GM19438 (cell line): ENCODE measurements around the gene BLOC1S4.

Experiments used
- ATAC-seq: cut with Tn5 transposase; IDR thresholded peaks from one replicate; pipeline ENCODE4 v1.9.1; 2021; ENCODE audit warnings: low read depth; ENCODE audit not compliant: unreplicated experiment

Gene BLOC1S4

DNA sequence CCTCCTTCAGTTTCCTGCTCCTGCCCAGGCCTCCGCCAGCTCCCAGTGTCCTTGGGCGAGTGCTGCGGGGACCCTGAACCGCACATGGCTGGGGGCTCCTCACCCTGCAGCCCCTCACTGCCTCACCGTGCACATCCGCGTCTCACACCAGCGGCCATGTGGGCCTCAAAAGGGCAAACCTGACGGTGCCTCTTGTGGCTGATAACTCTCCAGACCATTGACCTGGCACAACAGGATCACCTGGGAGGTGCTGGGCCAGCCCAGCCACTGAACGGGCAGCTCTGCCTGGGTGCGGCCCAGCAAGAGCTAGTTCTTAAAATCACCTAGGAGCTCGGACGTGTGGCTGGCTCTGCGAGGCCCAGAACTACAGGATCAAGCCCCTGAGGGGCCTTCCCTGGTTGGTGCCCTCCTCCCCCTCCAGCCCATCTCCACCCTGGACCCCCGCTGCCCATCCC is 26.4 kb upstream of the BLOC1S4 start:
- ATAC-seq: no peak

- no peak for ATAC-seq
Measured at GRCh38 chr4:6692379-6692778, 23.6 kb upstream of the BLOC1S4 start.

- no peak for ATAC-seq
Measured at GRCh38 chr4:6692806-6693205, 23.2 kb upstream of the BLOC1S4 start.

DNA sequence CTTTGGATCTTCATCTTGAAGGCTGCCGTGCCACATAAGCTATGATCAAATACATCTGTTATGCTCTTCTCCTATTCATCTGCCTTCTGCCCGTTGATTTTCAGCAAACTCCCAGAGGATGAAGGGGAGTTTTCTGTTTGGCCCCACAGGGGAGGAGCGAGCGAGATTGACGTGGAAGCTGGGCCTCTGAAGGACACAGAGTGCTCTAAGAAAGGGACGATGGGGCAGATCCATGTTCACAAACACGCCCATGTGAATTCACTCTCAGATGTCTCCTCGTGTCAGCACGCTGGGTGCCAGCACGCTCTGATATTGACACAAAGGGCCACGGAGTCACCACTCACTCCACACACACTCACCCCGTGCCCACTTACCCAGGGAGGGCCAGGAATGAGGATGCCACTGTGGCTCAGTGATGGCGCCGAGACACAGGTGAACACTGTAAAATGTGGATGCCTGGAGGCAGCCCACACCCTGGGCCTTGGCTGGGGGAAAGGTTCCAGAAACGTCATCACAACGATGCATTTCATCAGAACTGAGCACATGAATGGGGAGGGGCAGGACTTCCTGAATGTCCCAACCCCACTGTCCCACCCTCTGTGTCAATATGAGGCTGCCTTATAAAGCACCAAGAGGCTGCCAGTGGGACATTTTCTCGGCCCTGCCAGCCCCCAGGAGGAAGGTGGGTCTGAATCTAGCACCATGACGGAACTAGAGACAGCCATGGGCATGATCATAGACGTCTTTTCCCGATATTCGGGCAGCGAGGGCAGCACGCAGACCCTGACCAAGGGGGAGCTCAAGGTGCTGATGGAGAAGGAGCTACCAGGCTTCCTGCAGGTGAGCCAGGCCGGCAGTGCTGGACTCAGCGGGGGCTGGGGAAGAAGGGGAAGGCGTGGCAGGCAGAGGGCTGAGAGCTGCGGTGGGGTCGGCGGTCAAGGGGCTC is 22.5 kb upstream of the BLOC1S4 start, which contains the start of gene S100P:
Gene S100P (plus strand): TSS at position 648 of the 946 bp plus-strand sequence. CDS start 55 bp downstream, at position 703.
- no peak for ATAC-seq

GRCh38 chr4:6694177-6694901 is 21.6 kb upstream of the BLOC1S4 start:
- no peak for ATAC-seq

- ATAC-seq: no peak
Measured at GRCh38 chr4:6695660-6696610, 20.0 kb upstream of the BLOC1S4 start.

- no peak for ATAC-seq
Measured at GRCh38 chr4:6696611-6697010, 19.4 kb upstream of the BLOC1S4 start.

DNA sequence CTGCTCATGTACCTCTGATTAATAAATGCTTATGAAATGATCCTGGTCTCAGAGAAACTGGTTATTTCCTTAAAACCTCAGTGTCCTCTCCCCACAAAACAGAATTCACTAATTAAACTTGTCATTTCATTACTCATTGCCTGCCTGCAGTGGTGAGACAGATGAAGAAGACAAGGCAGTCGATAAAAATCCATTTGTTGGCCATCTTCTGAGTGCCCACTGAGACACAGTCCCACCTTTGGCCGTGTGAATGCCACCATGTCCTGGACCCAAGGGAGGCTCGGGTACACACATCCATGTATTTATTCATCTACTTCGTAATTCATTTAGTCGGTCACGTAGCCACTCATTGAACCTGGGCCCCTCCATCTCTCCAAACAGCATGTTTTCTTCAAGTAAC is 18.8 kb upstream of the BLOC1S4 start:
- ATAC-seq: no peak

GRCh38 chr4:6699388-6699787 is 16.6 kb upstream of the BLOC1S4 start:
- no peak for ATAC-seq

- no peak for ATAC-seq
Measured at GRCh38 chr4:6699903-6700302, 16.1 kb upstream of the BLOC1S4 start.

- ATAC-seq: no peak
Measured at GRCh38 chr4:6701371-6701770, 14.6 kb upstream of the BLOC1S4 start.

- ATAC-seq: no peak
Measured at GRCh38 chr4:6702761-6703160, 13.2 kb upstream of the BLOC1S4 start.

GRCh38 chr4:6703786-6704185 is 12.2 kb upstream of the BLOC1S4 start:
- ATAC-seq: no peak

DNA sequence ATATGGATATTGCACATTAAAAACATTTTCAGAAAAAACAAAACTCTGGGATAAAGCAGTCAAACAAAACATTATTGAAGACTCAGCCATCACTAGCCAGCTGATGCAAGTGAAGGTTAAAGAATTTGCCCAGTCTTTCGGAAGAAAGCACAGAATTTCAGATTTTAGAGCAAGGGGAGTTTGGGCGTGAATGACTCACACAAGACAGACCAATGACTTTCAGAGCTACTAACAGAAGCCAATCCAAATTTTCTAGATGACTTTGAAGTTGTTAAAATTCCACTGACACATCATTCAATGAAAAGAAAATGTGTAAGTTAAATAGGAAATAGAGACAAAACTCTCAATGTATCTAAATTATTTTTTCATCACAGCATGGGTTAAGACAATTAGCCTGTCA is 10.3 kb upstream of the BLOC1S4 start:
- no peak for ATAC-seq

DNA sequence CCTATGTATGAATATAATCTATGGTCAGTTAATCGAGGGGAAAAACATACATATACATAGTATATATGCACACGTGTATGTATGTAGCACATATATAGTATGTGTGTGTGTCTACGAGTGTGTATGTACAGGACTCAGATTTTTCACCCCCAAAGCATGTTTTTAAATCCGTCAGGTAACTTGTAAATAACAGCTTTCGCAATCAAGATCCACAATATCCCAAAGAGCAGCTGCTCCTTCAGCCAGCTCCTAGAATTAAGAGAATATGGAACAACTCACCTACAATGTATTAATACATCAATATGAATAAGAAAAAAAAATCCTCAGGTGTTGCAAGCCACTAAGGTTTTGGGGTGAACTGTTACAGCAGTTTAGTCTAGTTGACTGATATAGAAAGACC is 9.8 kb upstream of the BLOC1S4 start:
- ATAC-seq: no peak

GRCh38 chr4:6709230-6710114 is 6.5 kb upstream of the BLOC1S4 start, which contains the start of gene MRFAP1L1:
MRFAP1L1 (minus strand) TSS chr4:6709865; CDS start chr4:6709629, 236 bp downstream.
- ATAC-seq: peak; percentile 70

GRCh38 chr4:6710282-6710681 is 5.7 kb upstream of the BLOC1S4 start:
- ATAC-seq: no peak

- no peak for ATAC-seq
Measured at GRCh38 chr4:6710996-6711395, 5.0 kb upstream of the BLOC1S4 start.

GRCh38 chr4:6714954-6715353 is 1.0 kb upstream of the BLOC1S4 start:
- no peak for ATAC-seq
